K562 (cell line): ENCODE results near the gene ADGRD1. TPM values are rescaled to one million over a fixed set of nuclear protein-coding genes. Genes with fewer than 3 reads are reported as not detected.

Experiments
- CREM ChIP-seq: IDR thresholded peaks from 2 replicates; pipeline ENCODE4 v1.6.1; 2014; ENCODE audit warnings: antibody characterized with exemption, low read depth
- CTBP1 ChIP-seq: fragments of 450-650 bp; IDR thresholded peaks from 2 replicates; pipeline ENCODE4 v1.6.1; 2016; ENCODE audit warnings: borderline replicate concordance
- ELF2 ChIP-seq: fragments of 250-450 bp; sonication (Bioruptor Pico); IDR thresholded peaks from 2 replicates; pipeline ENCODE4 v1.5.0; 2021; ENCODE audit warnings: mild to moderate bottlenecking
- FIP1L1 ChIP-seq: fragments of 200-400 bp; formaldehyde crosslinking; IDR thresholded peaks from 2 replicates; pipeline ENCODE4 v1.6.1; 2018; ENCODE audit warnings: mild to moderate bottlenecking, low read depth, low read length; ENCODE audit not compliant: poor library complexity, severe bottlenecking
- FOSL1 ChIP-seq: fragments of 200-800 bp; sonication (Bioruptor generic); conservative IDR thresholded peaks from 2 replicates; pipeline ENCODE4 v1.6.1; 2016; ENCODE audit warnings: missing genetic modification characterization, missing compliant biosample characterization
- GATAD2A ChIP-seq: fragments of 450-650 bp; IDR thresholded peaks from 2 replicates; pipeline ENCODE4 v1.6.1; 2017
- HNRNPUL1 ChIP-seq: fragments of 200-400 bp; formaldehyde crosslinking; IDR thresholded peaks from 2 replicates; pipeline ENCODE4 v1.6.1; 2017; ENCODE audit warnings: low read length
- KLF6 ChIP-seq: fragments of 250-450 bp; sonication (Bioruptor Pico); IDR thresholded peaks from 2 replicates; pipeline ENCODE4 v1.4.0; 2020; ENCODE audit warnings: mild to moderate bottlenecking, moderate library complexity, borderline replicate concordance
- MAZ ChIP-seq, 2 experiments: fragments of 450-650 bp in 1 of 2; sonication (generic) in 1 of 2; formaldehyde crosslinking; IDR thresholded peaks in 1 of 2; conservative IDR thresholded peaks in 1 of 2; 2 replicates each; pipeline versions ENCODE4 v1.4.0 to v1.5.0; 2020; ENCODE audit warnings: mild to moderate bottlenecking in 1 of 2, missing genetic modification reagents in 1 of 2
- MTF1 ChIP-seq: fragments of 250-450 bp; sonication (Bioruptor Pico); IDR thresholded peaks from 2 replicates; pipeline ENCODE4 v1.9.0; 2021; ENCODE audit warnings: moderate library complexity, mild to moderate bottlenecking, inconsistent platforms, borderline replicate concordance
- NR2C2 ChIP-seq, 2 experiments: fragments of 200-800 bp in 1 of 2; sonication (Bioruptor generic) in 1 of 2; sonication (generic) in 1 of 2; formaldehyde crosslinking in 1 of 2; IDR thresholded peaks; 2 replicates each; pipeline versions ENCODE4 v1.6.1 to v1.8.0; 2016 to 2022; ENCODE audit warnings: mild to moderate bottlenecking in 1 of 2, missing compliant biosample characterization in 1 of 2, missing genetic modification characterization in 1 of 2, missing genetic modification reagents in 1 of 2
- PHF21A ChIP-seq: fragments of 450-650 bp; IDR thresholded peaks from 2 replicates; pipeline ENCODE4 v1.6.1; 2017; ENCODE audit warnings: low read depth, borderline replicate concordance
- RAD21 ChIP-seq, 2 experiments: fragments of 250-450 bp in 1 of 2; fragments of 450-650 bp in 1 of 2; sonication (Bioruptor Pico) in 1 of 2; formaldehyde crosslinking in 1 of 2; IDR thresholded peaks in 1 of 2; conservative IDR thresholded peaks in 1 of 2; 2 replicates each; pipeline versions ENCODE4 v1.4.0 to v1.8.0; 2020 to 2022; ENCODE audit warnings: mild to moderate bottlenecking in 2 of 2, moderate library complexity in 1 of 2
- RBM17 ChIP-seq: fragments of 200-400 bp; formaldehyde crosslinking; IDR thresholded peaks from 2 replicates; pipeline ENCODE4 v1.6.1; 2017; ENCODE audit warnings: low read depth, mild to moderate bottlenecking, low read length, borderline replicate concordance
- SMAD2 ChIP-seq: fragments of 150-350 bp; IDR thresholded peaks from 2 replicates; pipeline ENCODE4 v1.6.1; 2014; ENCODE audit warnings: low read depth, mild to moderate bottlenecking, low read length
- XRCC3 ChIP-seq: fragments of 450-650 bp; IDR thresholded peaks from 2 replicates; pipeline ENCODE4 v1.6.1; 2017; ENCODE audit warnings: mild to moderate bottlenecking, moderate library complexity
- ZNF24 ChIP-seq: fragments of 450-650 bp; IDR thresholded peaks from 2 replicates; pipeline ENCODE4 v1.6.1; 2016
- ZNF263 ChIP-seq: sonication (generic); formaldehyde crosslinking; IDR thresholded peaks from 2 replicates; pipeline ENCODE4 v1.8.0; 2022; ENCODE audit warnings: mild to moderate bottlenecking, missing genetic modification reagents, borderline replicate concordance
- ZNF507 ChIP-seq: conservative IDR thresholded peaks from 2 replicates; pipeline ENCODE4 v1.6.1; 2017; ENCODE audit warnings: missing genetic modification characterization, missing compliant biosample characterization
- ZNF696 ChIP-seq: fragments of 250-450 bp; sonication (Bioruptor Pico); conservative IDR thresholded peaks from 2 replicates; pipeline ENCODE4 v1.4.0; 2020; ENCODE audit warnings: mild to moderate bottlenecking, moderate library complexity
- polyA plus RNA-seq, 8 experiments: library from polyadenylated mRNA; depleted of rRNA in 4 of 8; stranded (reverse) in 5 of 8; unstranded in 3 of 8; fragments of >200 nt; fragmentation: Nextera tagmentation in 2 of 8; fragmentation: Illumina TruSeq in 1 of 8; extraction: Ambion mirVana in 2 of 8; extraction: Trizol in 1 of 8; gene quantifications; 2 replicates each; pipeline versions ENCODE4 v1.2.1 to v1.2.3, GENCODE V29; 2011 to 2014; ENCODE audit warnings: inconsistent platforms in 1 of 8, missing spikeins in 1 of 8
- total RNA-seq, 7 experiments: library from RNA; depleted of rRNA in 6 of 7; stranded (reverse); fragments of >200 nt in 6 of 7; fragmentation: Illumina TruSeq in 2 of 7; extraction: Trizol in 2 of 7; gene quantifications; 2 replicates each; pipeline versions ENCODE4 v1.2.1 to v1.2.3, GENCODE V29; 2011 to 2021; ENCODE audit warnings: low replicate concordance in 1 of 7
- TF ChIP-seq, protein P1 (sequence below): fragments of 250-450 bp; sonication (Bioruptor Pico); IDR thresholded peaks from 2 replicates; pipeline ENCODE4 v1.5.0; 2021; ENCODE audit warnings: mild to moderate bottlenecking, moderate library complexity
- TF ChIP-seq, protein P2 (sequence below): fragments of 450-650 bp; formaldehyde crosslinking; IDR thresholded peaks from 2 replicates; pipeline ENCODE4 v1.4.0; 2020; ENCODE audit warnings: mild to moderate bottlenecking
- TF ChIP-seq, protein P3 (sequence below), 2 experiments: fragments of 450-650 bp in 1 of 2; sonication (generic) in 1 of 2; formaldehyde crosslinking in 1 of 2; IDR thresholded peaks in 1 of 2; conservative IDR thresholded peaks in 1 of 2; 2 replicates each; pipeline versions ENCODE4 v1.6.1 to v1.8.1; 2016 to 2023; ENCODE audit warnings: mild to moderate bottlenecking in 2 of 2, moderate library complexity in 2 of 2, inconsistent platforms in 1 of 2, missing genetic modification reagents in 1 of 2

ADGRD1 gene
- total and polyA plus RNA-seq, 9 of the 15 experiments (the other 6 are each of a cell fraction or from before 2014, with no cell fraction given) = 1.7 to 11.7 (median 3.3) TPM

DNA sequence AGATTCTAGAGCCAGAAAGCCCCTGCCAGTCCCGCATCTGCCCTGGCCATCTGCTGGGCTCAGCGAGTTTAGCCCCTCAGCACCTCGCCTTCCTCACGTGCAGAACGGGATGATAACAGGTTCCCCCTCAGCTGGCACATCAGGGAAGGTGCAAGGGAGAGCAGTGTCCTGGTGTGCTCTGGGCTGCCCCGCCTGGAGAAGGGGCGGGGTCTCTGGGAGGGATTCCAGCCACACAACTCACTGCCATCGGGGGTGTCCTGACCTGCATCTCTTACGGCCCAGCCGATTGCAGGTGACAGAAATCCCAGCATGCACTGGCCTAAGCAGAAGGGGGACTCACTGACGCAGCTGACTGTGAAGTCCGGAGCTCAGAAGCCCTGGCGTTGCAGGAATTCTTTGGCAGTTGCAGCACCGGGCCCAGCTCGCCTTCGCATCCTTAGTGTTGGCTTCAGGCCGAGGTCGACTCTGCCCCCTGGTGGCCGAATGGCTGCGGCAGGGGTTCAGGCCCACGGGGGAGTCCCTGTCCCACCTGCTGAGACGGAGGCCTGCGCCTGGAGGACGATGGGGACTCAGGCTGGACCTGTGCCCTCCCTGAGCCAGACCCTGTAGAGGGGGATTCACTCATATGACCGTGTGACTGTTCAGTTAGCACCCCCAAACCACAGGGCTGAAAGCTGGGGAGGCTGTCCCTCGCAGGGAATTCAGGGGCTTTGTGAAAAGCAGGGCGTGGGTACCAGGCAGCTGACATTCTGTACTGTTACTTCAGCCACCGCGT lies 178.6 kb downstream of the ADGRD1 start (continued):
- TF ChIP-seq KLF6 (CRISPR knock-in tag) (no peak), ZNF24 (peak; percentile 30; the same call in 1 of the 2 replicates), GATAD2A (no peak), RAD21 (CRISPR knock-in tag; conservative IDR thresholded peaks at IDR 0.05 in 1 of 2, IDR thresholded peaks at IDR 0.05 in 1 of 2) (peak; percentile 74 to 82), NR2C2 (CRISPR knock-in tag; IDR thresholded peaks at IDR 0.05) (no peak), NR2C2 (tag; IDR thresholded peaks at IDR 0.05) (no peak), FIP1L1 (no peak), RBM17 (no peak), SMAD2 (no peak), HNRNPUL1 (no peak), ELF2 (CRISPR knock-in tag) (no peak), ZNF696 (CRISPR knock-in tag) (no peak), CTBP1 (peak; percentile 74; the same call in 1 of the 2 replicates), XRCC3 (no peak), CREM (peak; percentile 28; the same call in 1 of the 2 replicates), MTF1 (CRISPR knock-in tag) (no peak), PHF21A (no peak), MAZ (CRISPR knock-in tag; conservative IDR thresholded peaks at IDR 0.05 in 1 of 2, IDR thresholded peaks at IDR 0.05 in 1 of 2) (peak in 1 of 2 experiments; percentile 58; a peak in 2 of 4 replicates), FOSL1 (tag) (no peak), ZNF263 (CRISPR knock-in tag) (no peak), ZNF507 (tag) (no peak)
- TF ChIP-seq, protein P1, sequence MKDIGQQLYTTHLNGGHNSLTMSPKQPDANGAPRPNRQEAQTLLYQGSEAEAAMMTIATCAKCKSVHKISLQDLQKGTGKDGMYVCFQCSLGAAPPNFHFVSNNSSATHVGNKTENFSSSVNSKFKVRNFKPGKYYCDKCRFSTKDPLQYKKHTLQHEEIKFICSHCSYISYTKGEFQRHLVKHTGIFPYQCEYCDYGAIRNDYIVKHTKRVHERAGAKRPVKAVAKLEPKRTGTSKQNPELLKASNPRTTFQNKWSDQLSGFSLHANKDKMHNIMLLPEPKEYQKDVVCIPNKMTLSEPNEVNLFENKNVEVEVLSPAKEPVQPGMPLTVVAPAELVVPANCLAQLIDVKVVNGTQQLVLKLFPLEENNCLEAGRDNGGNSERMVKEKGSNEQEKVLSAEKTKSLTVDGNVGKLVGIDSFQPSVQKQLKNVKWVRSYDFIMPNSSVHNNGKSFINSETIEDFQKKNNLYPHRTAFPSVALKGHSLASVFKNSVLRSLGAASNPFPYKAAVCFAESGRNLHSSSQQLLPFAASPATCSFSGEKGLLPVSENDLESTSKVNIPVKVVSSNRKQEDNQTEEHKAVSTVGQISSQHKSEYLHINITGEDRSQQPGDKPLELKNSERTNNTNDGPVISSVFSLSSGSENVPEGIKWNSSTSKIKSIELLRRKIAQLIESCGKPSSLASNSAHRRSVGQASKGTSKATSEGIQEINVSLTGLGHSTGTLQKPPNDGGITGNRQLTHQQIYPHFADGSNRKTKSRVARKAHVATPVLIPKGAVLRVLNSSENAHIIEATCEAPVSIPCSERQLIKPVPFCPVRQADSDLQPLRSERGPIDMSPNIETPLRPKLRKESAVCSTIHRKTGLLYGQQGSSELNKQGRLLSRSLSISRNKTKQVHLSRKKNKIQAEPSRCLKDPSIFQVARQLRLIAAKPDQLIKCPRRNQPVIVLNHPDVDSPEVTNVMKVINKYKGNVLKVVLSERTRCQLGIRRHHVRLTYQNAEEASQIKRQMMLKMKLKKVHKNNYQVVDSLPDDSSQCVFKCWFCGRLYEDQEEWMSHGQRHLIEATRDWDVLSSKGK (CRISPR knock-in tag) = no peak
- TF ChIP-seq, protein P2, sequence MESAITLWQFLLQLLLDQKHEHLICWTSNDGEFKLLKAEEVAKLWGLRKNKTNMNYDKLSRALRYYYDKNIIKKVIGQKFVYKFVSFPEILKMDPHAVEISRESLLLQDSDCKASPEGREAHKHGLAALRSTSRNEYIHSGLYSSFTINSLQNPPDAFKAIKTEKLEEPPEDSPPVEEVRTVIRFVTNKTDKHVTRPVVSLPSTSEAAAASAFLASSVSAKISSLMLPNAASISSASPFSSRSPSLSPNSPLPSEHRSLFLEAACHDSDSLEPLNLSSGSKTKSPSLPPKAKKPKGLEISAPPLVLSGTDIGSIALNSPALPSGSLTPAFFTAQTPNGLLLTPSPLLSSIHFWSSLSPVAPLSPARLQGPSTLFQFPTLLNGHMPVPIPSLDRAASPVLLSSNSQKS (CRISPR knock-in tag) = no peak
- TF ChIP-seq, protein P3, sequence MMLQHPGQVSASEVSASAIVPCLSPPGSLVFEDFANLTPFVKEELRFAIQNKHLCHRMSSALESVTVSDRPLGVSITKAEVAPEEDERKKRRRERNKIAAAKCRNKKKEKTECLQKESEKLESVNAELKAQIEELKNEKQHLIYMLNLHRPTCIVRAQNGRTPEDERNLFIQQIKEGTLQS (IDR thresholded peaks at IDR 0.05) = no peak
- TF ChIP-seq, protein P3 (CRISPR knock-in tag; conservative IDR thresholded peaks at IDR 0.05) = no peak
